OCI-LY1 (cell line): ENCODE data around the gene MGST2.

Experiments used
- EZH2 ChIP-seq: fragments of 200-600 bp; sonication (generic), shearing (Covaris generic); IDR thresholded peaks from 2 replicates; pipeline ENCODE4 v1.8.0; 2017; ENCODE audit warnings: borderline replicate concordance, mixed run types, mild to moderate bottlenecking, antibody characterized with exemption, low read length, moderate library complexity, mixed read lengths
- TF ChIP-seq, protein P1 (sequence below): fragments of 200-600 bp; sonication (generic), shearing (Covaris generic); IDR thresholded peaks from 2 replicates; pipeline ENCODE4 v1.5.1; 2017; ENCODE audit warnings: mild to moderate bottlenecking, antibody characterized with exemption, low read length, moderate library complexity, mixed read lengths

DNA sequence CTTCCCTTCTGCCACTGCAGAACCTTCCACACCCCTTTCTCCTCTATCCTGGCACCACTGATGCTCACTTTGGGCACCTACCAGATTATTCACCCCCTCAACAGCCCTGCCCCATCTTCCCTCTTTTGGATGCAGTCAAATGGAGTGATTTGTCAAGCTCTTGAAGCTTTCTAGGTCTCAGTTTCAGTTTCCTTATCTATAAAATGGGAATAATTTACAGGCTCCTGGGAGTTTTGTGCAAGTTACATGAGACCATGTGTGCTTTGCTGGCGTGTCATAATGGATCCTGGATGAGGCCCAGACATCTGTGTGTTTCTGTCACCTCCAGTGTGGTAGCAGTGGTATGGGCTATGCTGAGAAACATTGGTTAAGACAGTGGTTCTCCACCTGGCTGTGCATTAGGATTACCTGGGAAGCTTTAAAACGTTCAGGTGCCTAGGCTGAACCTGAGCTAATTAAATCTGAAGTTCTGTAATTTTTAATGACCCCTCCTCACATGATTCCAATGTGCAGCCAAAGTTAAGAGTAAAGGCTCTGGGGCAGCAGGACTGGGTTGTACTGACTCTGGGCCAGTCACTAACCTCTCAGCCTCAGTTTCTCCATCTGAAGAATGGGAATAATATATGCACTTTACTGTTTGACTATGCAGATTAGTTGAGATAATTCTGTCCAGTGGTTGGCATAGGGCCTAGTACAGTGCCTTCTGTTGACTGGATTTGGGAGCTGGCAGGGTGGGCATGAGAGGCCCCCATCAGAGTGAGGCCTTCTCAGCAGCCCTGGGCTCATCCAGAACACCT is 6.8 kb upstream of the MGST2 start:
- TF ChIP-seq, protein P1, sequence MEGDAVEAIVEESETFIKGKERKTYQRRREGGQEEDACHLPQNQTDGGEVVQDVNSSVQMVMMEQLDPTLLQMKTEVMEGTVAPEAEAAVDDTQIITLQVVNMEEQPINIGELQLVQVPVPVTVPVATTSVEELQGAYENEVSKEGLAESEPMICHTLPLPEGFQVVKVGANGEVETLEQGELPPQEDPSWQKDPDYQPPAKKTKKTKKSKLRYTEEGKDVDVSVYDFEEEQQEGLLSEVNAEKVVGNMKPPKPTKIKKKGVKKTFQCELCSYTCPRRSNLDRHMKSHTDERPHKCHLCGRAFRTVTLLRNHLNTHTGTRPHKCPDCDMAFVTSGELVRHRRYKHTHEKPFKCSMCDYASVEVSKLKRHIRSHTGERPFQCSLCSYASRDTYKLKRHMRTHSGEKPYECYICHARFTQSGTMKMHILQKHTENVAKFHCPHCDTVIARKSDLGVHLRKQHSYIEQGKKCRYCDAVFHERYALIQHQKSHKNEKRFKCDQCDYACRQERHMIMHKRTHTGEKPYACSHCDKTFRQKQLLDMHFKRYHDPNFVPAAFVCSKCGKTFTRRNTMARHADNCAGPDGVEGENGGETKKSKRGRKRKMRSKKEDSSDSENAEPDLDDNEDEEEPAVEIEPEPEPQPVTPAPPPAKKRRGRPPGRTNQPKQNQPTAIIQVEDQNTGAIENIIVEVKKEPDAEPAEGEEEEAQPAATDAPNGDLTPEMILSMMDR: no peak
- TF ChIP-seq EZH2: no peak
